IPS-18c (cell line): ENCODE results near the gene IGSF21.

Experiments used
- H3K4me3 ChIP-seq: 2 replicates; pipeline ENCODE4 v1.7.0; 2013; ENCODE audit warnings: low read depth, mild to moderate bottlenecking, low read length, moderate library complexity; ENCODE audit not compliant: insufficient read depth
- H3K9me3 ChIP-seq: one replicate; pipeline ENCODE4 v1.6.1; 2013; ENCODE audit warnings: mild to moderate bottlenecking, low read length, moderate library complexity; ENCODE audit not compliant: control insufficient read depth, insufficient read depth

The IGSF21 gene

GRCh38 chr1:18283601-18284385 is 176.2 kb downstream of the IGSF21 start:
- Histone ChIP-seq H3K4me3 (no peak overlapping the region), H3K9me3 (no peaks in the 10 kb centered on the region)

- H3K4me3 ChIP-seq = no peak overlapping the region
- H3K9me3 ChIP-seq = no peaks in the 10 kb centered on the region
Measured at GRCh38 chr1:18284805-18285537, 177.4 kb downstream of the IGSF21 start.

- Histone ChIP-seq H3K4me3 (no peak overlapping the region), H3K9me3 (no peaks in the 10 kb centered on the region)
Measured at GRCh38 chr1:18285538-18285924, 177.9 kb downstream of the IGSF21 start.

- Histone ChIP-seq H3K9me3 (no peaks in the 10 kb centered on the region), H3K4me3 (no peak overlapping the region)
Measured at GRCh38 chr1:18288722-18289121, 181.1 kb downstream of the IGSF21 start.

GRCh38 chr1:18289597-18289996 is 182.0 kb downstream of the IGSF21 start:
- Histone ChIP-seq H3K4me3 (no peak overlapping the region), H3K9me3 (peaks cover 4% of the 10 kb centered on the region)

GRCh38 chr1:18290740-18291412 is 183.3 kb downstream of the IGSF21 start:
- Histone ChIP-seq H3K9me3 (peaks cover 4% of the 10 kb centered on the region), H3K4me3 (peak overlapping the region; percentile 5; the same call in 1 of the 2 replicates)

- H3K4me3 ChIP-seq = no peak overlapping the region
- peaks cover 4% of the 10 kb centered on the region for H3K9me3 ChIP-seq
Measured at GRCh38 chr1:18292531-18292930, 184.9 kb downstream of the IGSF21 start.

GRCh38 chr1:18293291-18293690 is 185.7 kb downstream of the IGSF21 start:
- Histone ChIP-seq H3K4me3 (no peak overlapping the region), H3K9me3 (peaks cover 4% of the 10 kb centered on the region)

- Histone ChIP-seq H3K9me3 (peaks cover 4% of the 10 kb centered on the region), H3K4me3 (no peak overlapping the region)
Measured at GRCh38 chr1:18294437-18295176, 187.0 kb downstream of the IGSF21 start.

- Histone ChIP-seq H3K4me3 (peak overlapping the region; percentile 24; the same call in 1 of the 2 replicates), H3K9me3 (peaks cover 4% of the 10 kb centered on the region)
Measured at GRCh38 chr1:18297896-18298648, 190.5 kb downstream of the IGSF21 start.

GRCh38 chr1:18299441-18300338 is 192.1 kb downstream of the IGSF21 start:
- no peak overlapping the region for H3K4me3 ChIP-seq
- H3K9me3 ChIP-seq = no peaks in the 10 kb centered on the region

GRCh38 chr1:18300376-18300775 is 192.8 kb downstream of the IGSF21 start:
- Histone ChIP-seq H3K9me3 (no peaks in the 10 kb centered on the region), H3K4me3 (no peak overlapping the region)

- Histone ChIP-seq H3K9me3 (no peaks in the 10 kb centered on the region), H3K4me3 (no peak overlapping the region)
Measured at GRCh38 chr1:18302788-18303413, 195.3 kb downstream of the IGSF21 start.

GRCh38 chr1:18304151-18304869 is 196.7 kb downstream of the IGSF21 start:
- no peak overlapping the region for H3K4me3 ChIP-seq
- H3K9me3 ChIP-seq = no peaks in the 10 kb centered on the region
